GM12892 (cell line): ENCODE results near the gene TEKTIP1.

Experiments
- DNase-seq: peaks from one replicate; pipeline ENCODE4 v3.0.0; 2011; ENCODE audit not compliant: insufficient read length
- FAIRE-seq: peaks from 2 replicates; lab custom pipeline; 2011; peaks lifted over from hg19 to GRCh38; lab: Jason Lieb, UNC
- POLR2A ChIP-seq: IDR thresholded peaks from 2 replicates; pipeline ENCODE4 v1.6.1; 2011; ENCODE audit warnings: low read depth, low read length, control low read depth
- POLR2AphosphoS5 ChIP-seq: IDR thresholded peaks from 2 replicates; pipeline ENCODE4 v1.6.1; 2011; ENCODE audit warnings: low read depth, low read length, control low read depth
- TAF1 ChIP-seq: IDR thresholded peaks from 2 replicates; pipeline ENCODE4 v1.6.1; 2011; ENCODE audit warnings: low read depth, mild to moderate bottlenecking, control low read depth, low read length, borderline replicate concordance

The TEKTIP1 gene

DNA sequence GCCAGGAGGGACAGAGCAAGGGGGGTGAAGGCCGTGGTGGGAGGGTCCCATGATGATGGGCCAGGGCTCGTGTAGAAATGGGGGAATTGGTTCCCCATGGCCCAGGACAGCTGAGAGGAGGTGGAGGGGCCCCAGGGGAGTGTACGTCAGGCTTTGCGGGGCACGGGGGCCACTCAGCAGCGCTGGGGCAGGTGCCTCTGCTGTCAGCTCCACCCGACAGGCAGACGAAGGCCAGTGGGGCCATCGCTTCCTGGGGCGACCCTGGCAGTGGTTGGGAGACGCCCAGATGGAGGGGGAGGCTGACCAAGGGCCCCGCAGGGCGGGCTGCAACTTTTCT lies 1.9 kb upstream of the TEKTIP1 start:
- no peak for TF ChIP-seq TAF1
- no peak for TF ChIP-seq POLR2AphosphoS5
- no peak for TF ChIP-seq POLR2A
- FAIRE-seq, result no peak
- DNase-seq, result no peak

DNA sequence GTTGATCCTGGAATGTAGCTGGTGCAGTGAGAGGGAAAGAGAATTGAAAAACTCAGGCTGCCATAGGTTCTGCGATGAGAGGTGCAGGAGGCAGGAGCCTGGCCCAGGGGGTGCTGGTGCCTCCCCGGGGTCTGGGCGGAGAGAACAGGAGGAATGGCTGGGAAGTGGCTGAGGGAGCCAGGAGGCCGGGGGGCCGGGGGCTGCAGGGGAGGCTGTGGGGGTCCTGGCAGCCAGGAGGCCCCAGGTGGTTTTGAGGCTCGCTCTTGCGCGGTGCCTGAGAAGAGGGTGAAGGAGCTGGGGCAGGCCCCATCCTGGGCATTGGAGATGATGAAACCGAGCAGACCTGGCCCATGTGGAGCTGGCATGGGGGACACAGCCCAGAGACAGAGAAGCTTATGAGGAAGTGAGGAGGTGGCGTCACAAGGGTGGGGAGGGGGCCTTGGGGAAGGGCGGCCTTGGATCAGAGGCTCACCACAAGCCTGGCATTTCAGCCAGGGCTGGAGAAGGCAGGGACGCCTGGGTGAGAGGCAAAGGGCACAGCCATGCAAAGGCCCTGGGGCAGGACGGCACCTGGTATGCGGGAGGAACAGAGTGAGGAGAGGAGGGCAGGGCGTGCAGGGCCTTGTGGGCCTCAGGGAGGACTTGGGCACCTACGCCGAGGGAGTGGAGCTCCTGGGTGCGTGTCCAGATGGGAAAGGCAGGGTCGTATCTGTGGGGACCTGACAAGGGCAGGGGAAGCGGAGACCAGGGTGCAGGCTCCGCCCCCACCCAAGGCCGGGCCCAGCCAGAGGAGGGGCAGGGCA lies 1.3 kb upstream of the TEKTIP1 start:
- DNase-seq (no peak), FAIRE-seq (no peak)
- no peak for TF ChIP-seq POLR2A
- no peak for TF ChIP-seq POLR2AphosphoS5
- no peak for TF ChIP-seq TAF1

DNA sequence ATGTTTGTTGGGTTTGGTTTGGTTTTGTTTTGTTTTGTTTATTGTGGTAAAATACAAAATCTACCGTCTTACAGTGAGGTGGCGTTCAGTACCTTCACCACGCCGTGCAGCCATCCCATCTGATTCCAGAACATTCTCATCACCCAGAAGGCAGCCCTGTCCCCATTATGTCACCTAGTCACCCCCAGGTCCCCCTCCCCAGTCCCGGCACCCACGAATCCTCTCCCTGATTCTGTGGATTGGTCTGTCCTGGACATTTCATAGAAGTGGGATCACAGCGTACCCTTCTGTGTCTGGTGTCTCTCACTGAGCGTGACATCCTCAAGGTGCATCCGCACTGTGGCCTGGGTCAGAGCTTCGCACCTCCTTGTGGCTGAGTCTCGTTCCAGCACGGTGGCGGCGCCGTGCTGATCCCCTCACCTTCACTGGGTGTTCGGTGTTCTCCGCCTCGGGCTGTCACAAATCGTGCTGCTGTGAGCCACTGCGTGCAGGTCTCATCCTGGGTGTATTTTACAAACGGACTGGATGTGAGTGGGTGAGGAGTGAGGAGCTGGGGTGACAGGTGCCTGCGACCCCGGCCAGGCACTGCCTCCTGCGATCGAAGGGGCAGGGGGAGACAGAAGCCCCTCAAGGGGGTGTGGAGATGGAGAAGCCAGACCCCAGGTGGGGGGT lies 580 bp upstream of the TEKTIP1 start:
- FAIRE-seq (no peak), DNase-seq (no peak)
- TF ChIP-seq POLR2AphosphoS5 (no peak), POLR2A (no peak), TAF1 (no peak)

DNA sequence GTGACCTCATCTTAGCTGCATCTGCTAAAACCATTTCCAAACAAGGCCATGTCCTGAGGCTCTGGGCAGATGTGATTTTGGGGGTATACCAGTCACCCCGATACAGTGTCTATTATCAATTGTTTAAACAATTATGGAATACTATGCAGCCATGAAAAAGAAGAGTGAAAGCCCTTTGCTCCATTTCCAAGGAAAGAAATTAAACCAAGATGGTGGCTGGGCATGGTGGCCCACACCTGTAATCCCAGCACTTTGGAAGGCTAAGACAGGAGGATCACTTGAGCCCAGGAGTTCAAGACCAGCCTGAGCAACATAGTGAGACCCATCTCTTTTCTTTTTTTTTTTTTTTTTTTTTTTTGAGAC lies 763 bp downstream of the TEKTIP1 start:
- TF ChIP-seq TAF1 (no peak), POLR2A (no peak), POLR2AphosphoS5 (no peak)
- FAIRE-seq (no peak), DNase-seq (no peak)

- FAIRE-seq, result no peak
- DNase-seq, result no peak
These were observed 4.4 kb downstream of the TEKTIP1 start for GRCh38 chr19:3543150-3544057.

DNA sequence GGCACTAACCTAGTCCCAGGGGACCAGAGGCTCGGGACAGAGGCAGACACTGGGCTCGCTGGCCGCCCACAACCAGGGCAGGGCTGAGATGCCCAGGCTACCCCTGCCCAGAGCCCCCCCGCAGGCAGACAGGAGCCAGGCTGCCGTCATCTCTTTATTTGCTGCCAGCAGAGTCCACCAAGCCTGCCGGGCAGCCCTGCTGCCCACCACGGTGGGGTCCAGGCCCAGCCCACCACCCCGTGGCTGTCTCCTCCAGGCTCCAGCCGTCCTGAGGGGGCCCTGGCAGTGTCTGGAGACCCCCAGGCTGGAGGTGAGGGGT lies 5.0 kb downstream of the TEKTIP1 start:
- DNase-seq, result no peak
- TF ChIP-seq TAF1 (no peak), POLR2A (no peak), POLR2AphosphoS5 (no peak)
- FAIRE-seq, result no peak

More at GRCh38 chr19:3543150-3544057, 4.4 kb downstream of the TEKTIP1 start:
- TF ChIP-seq POLR2A (no peak; the same call in 1 of the 2 replicates), TAF1 (no peak), POLR2AphosphoS5 (no peak)

- DNase-seq (peak; percentile 93), FAIRE-seq (peak; percentile 94)
- TF ChIP-seq TAF1 (no peak), POLR2AphosphoS5 (no peak), POLR2A (no peak)
These were observed 6.0 kb downstream of the TEKTIP1 start for GRCh38 chr19:3544742-3545668.

DNA sequence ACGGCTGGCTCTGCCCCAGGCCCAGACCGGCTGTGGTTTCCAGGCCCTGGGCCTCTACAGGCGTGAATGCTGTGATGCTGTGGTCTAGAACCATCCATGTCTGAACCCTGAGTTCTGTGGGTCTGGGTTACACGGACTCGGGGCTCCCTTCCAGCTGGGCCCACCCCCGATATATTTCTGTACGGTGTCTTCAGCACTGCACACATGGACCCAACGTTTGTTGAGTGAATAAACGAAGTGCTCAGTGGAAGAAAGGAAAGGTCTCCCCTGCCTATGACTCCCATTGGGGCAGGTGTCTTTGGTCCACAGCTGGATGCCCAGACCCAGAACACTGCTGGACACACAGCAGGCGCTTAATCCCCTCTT lies 6.7 kb downstream of the TEKTIP1 start:
- DNase-seq, result no peak
- TF ChIP-seq POLR2A (no peak), TAF1 (no peak), POLR2AphosphoS5 (no peak)
- no peak for FAIRE-seq

DNA sequence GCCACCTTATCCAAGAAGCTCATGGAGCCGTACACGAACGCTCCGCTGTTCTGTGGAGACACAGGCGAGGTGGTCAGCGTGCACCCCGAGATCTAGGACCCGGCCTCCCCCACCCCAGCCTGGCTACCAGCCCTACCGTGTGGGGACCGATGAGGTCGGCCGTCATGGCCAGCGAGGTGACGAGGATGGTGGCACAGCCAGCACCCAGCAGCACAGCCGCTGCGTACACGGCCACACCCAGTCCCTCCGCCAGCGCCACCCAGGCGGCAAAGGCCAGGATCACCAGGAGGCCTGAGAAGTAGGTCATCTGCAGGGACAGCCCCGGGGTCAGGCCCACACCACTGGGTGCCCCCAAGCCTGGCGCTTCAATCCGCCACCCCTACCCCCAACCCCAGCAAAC lies 7.1 kb downstream of the TEKTIP1 start:
- DNase-seq (no peak), FAIRE-seq (no peak)
- TF ChIP-seq POLR2A (no peak), TAF1 (no peak), POLR2AphosphoS5 (no peak)

DNA sequence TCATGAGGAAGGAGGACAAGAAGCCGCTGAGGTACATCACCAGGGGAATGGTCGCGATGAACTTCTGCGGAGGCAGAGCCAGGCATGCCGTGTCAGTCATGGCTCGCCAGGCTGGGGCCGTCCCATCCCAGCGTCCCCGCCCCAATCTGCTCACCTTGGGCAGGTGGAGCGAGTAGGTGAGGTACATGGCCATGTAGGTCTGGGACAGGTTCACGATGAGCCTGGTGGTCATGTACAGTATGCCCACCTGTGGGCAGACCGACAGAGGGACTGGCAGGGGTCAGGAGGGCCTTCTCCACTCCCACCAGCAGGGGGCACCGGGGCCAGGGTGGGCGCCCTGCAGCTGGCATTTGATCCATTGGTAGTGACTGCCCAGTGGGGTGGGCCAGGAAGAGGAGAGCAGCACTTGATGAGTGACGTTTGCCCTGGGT lies 8.3 kb downstream of the TEKTIP1 start:
- DNase-seq, result no peak
- TF ChIP-seq POLR2A (no peak), POLR2AphosphoS5 (no peak), TAF1 (no peak)
- no peak for FAIRE-seq
